Mesenchymal stem cell (in vitro differentiated cells and primary cell): ENCODE data around the gene PNKD.
A peak's percentile ranks its signal among the peaks of the same experiment; 100 is the strongest.

Experiments used
- DNase-seq: peaks from one replicate; pipeline ENCODE4 v3.0.0-alpha.2; 2013
- H2AFZ ChIP-seq: one replicate; pipeline ENCODE4 v1.6.1; 2013; ENCODE audit warnings: low read depth, mild to moderate bottlenecking, control low read depth, inconsistent platforms, low read length, moderate library complexity
- H2AK5ac ChIP-seq: 2 replicates; pipeline ENCODE4 v1.6.1; 2013; ENCODE audit warnings: low read length, moderate library complexity, mild to moderate bottlenecking, inconsistent platforms; ENCODE audit not compliant: severe bottlenecking
- H2BK120ac ChIP-seq: one replicate; pipeline ENCODE4 v1.6.1; 2013; ENCODE audit warnings: low read depth, mild to moderate bottlenecking, inconsistent platforms, low read length, moderate library complexity
- H2BK12ac ChIP-seq, 2 experiments: one replicate each; pipeline ENCODE4 v1.6.1; 2013; ENCODE audit warnings: inconsistent platforms in 2 of 2, low read length in 2 of 2, mild to moderate bottlenecking in 2 of 2, moderate library complexity in 2 of 2, control low read depth in 1 of 2
- H2BK15ac ChIP-seq: one replicate; pipeline ENCODE4 v1.6.1; 2013; ENCODE audit warnings: mild to moderate bottlenecking, low read depth, inconsistent platforms; ENCODE audit not compliant: poor library complexity, severe bottlenecking
- H2BK5ac ChIP-seq: 2 replicates; pipeline ENCODE4 v1.6.1; 2013; ENCODE audit warnings: low read depth, mild to moderate bottlenecking, low read length, control low read depth, inconsistent platforms; ENCODE audit not compliant: poor library complexity, severe bottlenecking
- H3K14ac ChIP-seq, 2 experiments: one replicate each; pipeline ENCODE4 v1.6.1; 2013; ENCODE audit warnings: inconsistent platforms in 2 of 2, low read length in 2 of 2, control low read depth in 1 of 2, mild to moderate bottlenecking in 1 of 2, moderate library complexity in 1 of 2
- H3K18ac ChIP-seq, 2 experiments: one replicate each; pipeline ENCODE4 v1.6.1; 2013; ENCODE audit warnings: inconsistent platforms in 2 of 2, low read length in 2 of 2, control low read depth in 1 of 2, low read depth in 1 of 2, mild to moderate bottlenecking in 1 of 2
- H3K23ac ChIP-seq, 2 experiments: one replicate each; pipeline ENCODE4 v1.6.1; 2013; ENCODE audit warnings: inconsistent platforms in 2 of 2, low read length in 2 of 2, mild to moderate bottlenecking in 2 of 2, moderate library complexity in 2 of 2, control low read depth in 1 of 2
- H3K27ac ChIP-seq: 2 replicates; pipeline ENCODE4 v1.5.1; 2013; ENCODE audit warnings: mild to moderate bottlenecking, moderate library complexity, low read length, control low read depth, inconsistent platforms; ENCODE audit not compliant: poor library complexity, severe bottlenecking
- H3K27me3 ChIP-seq, 2 experiments: 2 replicates each; pipeline versions ENCODE4 v1.6.1 to v1.7.0; 2013; ENCODE audit warnings: low read length in 2 of 2, mild to moderate bottlenecking in 2 of 2, moderate library complexity in 2 of 2, control low read depth in 1 of 2, inconsistent platforms in 1 of 2; ENCODE audit not compliant: control insufficient read depth in 1 of 2, insufficient read depth in 1 of 2
- H3K36me3 ChIP-seq, 2 experiments: 2 replicates each; pipeline versions ENCODE4 v1.6.1 to v1.7.0; 2013; ENCODE audit warnings: low read length in 2 of 2, control low read depth in 1 of 2, inconsistent platforms in 1 of 2, low read depth in 1 of 2, mild to moderate bottlenecking in 1 of 2; ENCODE audit not compliant: insufficient read depth in 2 of 2, control insufficient read depth in 1 of 2
- H3K4ac ChIP-seq, 2 experiments: one replicate each; pipeline ENCODE4 v1.6.1; 2013; ENCODE audit warnings: inconsistent platforms in 2 of 2, low read length in 2 of 2, mild to moderate bottlenecking in 2 of 2, moderate library complexity in 2 of 2, control low read depth in 1 of 2, low read depth in 1 of 2
- H3K4me1 ChIP-seq: 2 replicates; pipeline ENCODE4 v1.6.1; 2013; ENCODE audit warnings: low read depth, low read length, control low read depth; ENCODE audit not compliant: control insufficient read depth, insufficient read depth
- H3K4me2 ChIP-seq: 2 replicates; pipeline ENCODE4 v1.6.1; 2013; ENCODE audit warnings: low read length, mild to moderate bottlenecking, inconsistent platforms; ENCODE audit not compliant: poor library complexity, severe bottlenecking
- H3K4me3 ChIP-seq, 2 experiments: 2 replicates each; pipeline versions ENCODE4 v1.5.1 to v1.7.0; 2013; ENCODE audit warnings: low read length in 2 of 2, mild to moderate bottlenecking in 2 of 2, control low read depth in 1 of 2, low read depth in 1 of 2; ENCODE audit not compliant: insufficient read depth in 1 of 2
- H3K79me1 ChIP-seq: replicated peaks from 2 replicates; pipeline ENCODE4 v1.6.1; 2013; ENCODE audit warnings: mild to moderate bottlenecking, control low read depth, low read length, inconsistent platforms; ENCODE audit not compliant: poor library complexity, severe bottlenecking
- H3K9ac ChIP-seq: 2 replicates; pipeline ENCODE4 v1.7.0; 2013; ENCODE audit warnings: mild to moderate bottlenecking, low read length, moderate library complexity
- H3K9me3 ChIP-seq: 2 replicates; pipeline ENCODE4 v1.7.0; 2013; ENCODE audit warnings: mild to moderate bottlenecking, low read length; ENCODE audit not compliant: control insufficient read depth
- H4K8ac ChIP-seq: one replicate; pipeline ENCODE4 v1.6.1; 2013; ENCODE audit warnings: inconsistent platforms, mild to moderate bottlenecking, low read length, moderate library complexity
- H4K91ac ChIP-seq: one replicate; pipeline ENCODE4 v1.6.1; 2013; ENCODE audit warnings: mild to moderate bottlenecking, low read length, inconsistent platforms
- WGBS: methylation state at CpG from one replicate; pipeline ENCODE4 v1.1.7; 2013; ENCODE audit warnings: mixed read lengths; 5-methylcytosine and 5-hydroxymethylcytosine counted together

Gene PNKD

GRCh38 chr2:218306184-218306920, 36.0 kb downstream of the PNKD start:
- Histone ChIP-seq H3K4me2 (no peak overlapping the region), H2AFZ (no peak overlapping the region), H2AK5ac (no peak overlapping the region), H3K14ac (no peak overlapping the region), H3K4ac (no peak overlapping the region), H3K23ac (no peak overlapping the region), H2BK120ac (no peak overlapping the region), H4K91ac (peak overlapping the region; percentile 18), H3K79me1 (no peaks in the 10 kb centered on the region), H3K36me3 (no peaks in the 10 kb centered on the region), H4K8ac (no peak overlapping the region), H2BK5ac (no peak overlapping the region), H3K27ac (no peak overlapping the region), H3K9ac (no peak overlapping the region), H3K27me3 (peaks cover 5 to 22% of the 10 kb centered on the region in 2 experiments), H3K18ac (no peak overlapping the region), H3K4me3 (no peak overlapping the region), H3K9me3 (no peaks in the 10 kb centered on the region), H3K4me1 (peaks cover 1% of the 10 kb centered on the region), H2BK15ac (no peak overlapping the region), H2BK12ac (no peak overlapping the region)
- DNase-seq, result no peak
- WGBS, result 87% methylated on average over 5 of the region's 9 CpGs

GRCh38 chr2:218307415-218308090, 37.2 kb downstream of the PNKD start:
- Histone ChIP-seq H4K91ac (no peak overlapping the region), H3K9ac (no peak overlapping the region), H3K4ac (no peak overlapping the region), H3K23ac (no peak overlapping the region), H3K27ac (no peak overlapping the region), H3K9me3 (no peaks in the 10 kb centered on the region), H2BK12ac (no peak overlapping the region), H2BK15ac (no peak overlapping the region), H2BK120ac (no peak overlapping the region), H3K4me1 (no peaks in the 10 kb centered on the region), H4K8ac (no peak overlapping the region), H3K36me3 (no peaks in the 10 kb centered on the region), H3K18ac (no peak overlapping the region), H2BK5ac (no peak overlapping the region), H3K4me3 (no peak overlapping the region), H3K27me3 (peaks cover 5 to 22% of the 10 kb centered on the region in 2 experiments), H2AFZ (no peak overlapping the region), H2AK5ac (no peak overlapping the region), H3K14ac (no peak overlapping the region), H3K79me1 (no peaks in the 10 kb centered on the region), H3K4me2 (no peak overlapping the region)
- no peak for DNase-seq
- WGBS, result 91% methylated on average over 5 of the region's 6 CpGs

GRCh38 chr2:218310853-218311540, 40.7 kb downstream of the PNKD start:
- H2BK15ac ChIP-seq, result no peak overlapping the region
- no peak overlapping the region for H2BK5ac ChIP-seq
- H3K4me1 ChIP-seq, result no peaks in the 10 kb centered on the region
- H3K4ac ChIP-seq, result no peak overlapping the region
- no peak overlapping the region for H4K8ac ChIP-seq
- no peak overlapping the region for H3K4me3 ChIP-seq
- H3K23ac ChIP-seq, result no peak overlapping the region
- peaks cover 5 to 16% of the 10 kb centered on the region in 2 experiments for H3K27me3 ChIP-seq
- no peak overlapping the region for H2BK12ac ChIP-seq
- H3K9ac ChIP-seq, result no peak overlapping the region
- H3K14ac ChIP-seq, result no peak overlapping the region
- H2AK5ac ChIP-seq, result no peak overlapping the region
- H2AFZ ChIP-seq, result no peak overlapping the region
- no peak overlapping the region for H2BK120ac ChIP-seq
- no peak for DNase-seq
- H4K91ac ChIP-seq, result no peak overlapping the region
- no peaks in the 10 kb centered on the region for H3K79me1 ChIP-seq
- H3K4me2 ChIP-seq, result no peak overlapping the region
- no peaks in the 10 kb centered on the region for H3K9me3 ChIP-seq
- H3K18ac ChIP-seq, result no peak overlapping the region
- WGBS, result 86% methylated on average over 9 of the region's 11 CpGs
- H3K27ac ChIP-seq, result no peak overlapping the region
- no peaks in the 10 kb centered on the region for H3K36me3 ChIP-seq
